Natural killer cell (primary cell): Measurements from ENCODE around the gene INO80B. TPM values are rescaled to one million over a fixed set of nuclear protein-coding genes. Genes with fewer than 3 reads are reported as not detected.
"Not testable (repeated sequence)": the region's sequence is repeated elsewhere in the genome, so short reads cannot be mapped to it uniquely, and the experiment has no call there.

ENCODE experiments used
- ATAC-seq, 3 donors: fragments of 150-1000 bp in 2 of 3; fragments of 200-7000 bp in 1 of 3; cut with Tn5 transposase; 1 replicate in 1 of 3; 2 replicates in 2 of 3; pipeline ENCODE4 v1.10.0; 2021; ENCODE audit warnings: mild to moderate bottlenecking in 2 of 3, moderate library complexity in 2 of 3
- DNase-seq, 2 donors: peaks; one replicate each; pipeline versions ENCODE4 v3.0.0 to v3.0.0-alpha.2; 2013 to 2021; ENCODE audit warnings: mixed read lengths in 1 of 2
- H3K27ac ChIP-seq: one replicate; pipeline ENCODE4 v1.5.1; 2013; ENCODE audit warnings: mild to moderate bottlenecking, low read length
- H3K27me3 ChIP-seq: one replicate; pipeline ENCODE4 v1.6.1; 2013; ENCODE audit warnings: low read length; ENCODE audit not compliant: control insufficient read depth, insufficient read depth
- H3K36me3 ChIP-seq: one replicate; pipeline ENCODE4 v1.6.1; 2013; ENCODE audit warnings: low read length; ENCODE audit not compliant: control insufficient read depth, insufficient read depth
- H3K4me1 ChIP-seq: one replicate; pipeline ENCODE4 v1.6.1; 2013; ENCODE audit warnings: low read length; ENCODE audit not compliant: control insufficient read depth, insufficient read depth
- H3K4me3 ChIP-seq: one replicate; pipeline ENCODE4 v1.5.1; 2013; ENCODE audit warnings: low read length
- H3K9me3 ChIP-seq: one replicate; pipeline ENCODE4 v1.6.1; 2013; ENCODE audit warnings: low read length; ENCODE audit not compliant: control insufficient read depth, insufficient read depth
- H3K27ac Mint-ChIP-seq, 2 donors: one replicate each; pipeline ENCODE4 v1.8.0; 2022; ENCODE audit warnings: mild to moderate bottlenecking in 2 of 2, mixed read lengths in 2 of 2, moderate library complexity in 1 of 2
- H3K27me3 Mint-ChIP-seq, 2 donors: one replicate each; pipeline ENCODE4 v1.8.0; 2022; ENCODE audit warnings: low read depth in 2 of 2, mixed read lengths in 2 of 2
- H3K36me3 Mint-ChIP-seq: one replicate; pipeline ENCODE4 v1.8.0; 2022; ENCODE audit warnings: mixed read lengths
- H3K4me1 Mint-ChIP-seq, 2 donors: one replicate each; pipeline ENCODE4 v1.8.0; 2022; ENCODE audit warnings: mixed read lengths in 2 of 2
- H3K4me3 Mint-ChIP-seq: one replicate; pipeline ENCODE4 v1.8.0; 2022; ENCODE audit warnings: mild to moderate bottlenecking, moderate library complexity, mixed read lengths
- H3K9me3 Mint-ChIP-seq, 2 donors: one replicate each; pipeline ENCODE4 v1.8.0; 2022; ENCODE audit warnings: mixed read lengths in 2 of 2
- CTCF ChIP-seq: fragments of 200-600 bp; IDR thresholded peaks from one replicate; pipeline ENCODE4 v1.8.0; 2022; ENCODE audit warnings: antibody characterized with exemption
- WGBS: methylation state at CpG from one replicate; pipeline ENCODE4 v1.1.7; 2013; ENCODE audit warnings: missing lambda C conversion rate; ENCODE audit not compliant: insufficient coverage; 5-methylcytosine and 5-hydroxymethylcytosine counted together
- intact Hi-C: fragments of 100-400 bp; cut with micrococcal nuclease; formaldehyde crosslinking; loops from one replicate; pipeline ENCODE4 v1.14.2; 2022
- total RNA-seq, 4 donors: library from RNA; stranded (reverse); fragments of 120-200 nt in 1 of 4; gene quantifications; one replicate each; pipeline versions ENCODE4 v1.2.3 to v1.2.4, GENCODE V29; 2013 to 2022

Gene INO80B
- total RNA-seq, 3 donors from 2014 or later (not counting 1 experiment from before 2014, with no cell fraction given) = 34.0 to 48.0 (median 37.7) TPM

- H3K4me3 Mint-ChIP-seq = peak overlapping the region; percentile 99
- no peaks in the 10 kb centered on the region for H3K27me3 ChIP-seq
- H3K4me1 ChIP-seq = peaks cover 29% of the 10 kb centered on the region
- peak overlapping the region; percentile 88 for H3K27ac ChIP-seq
- H3K9me3 Mint-ChIP-seq = no peaks in the 10 kb centered on the region
- DNase-seq (peak in 1 of 2 donors; percentile 72), ATAC-seq (peak; percentile 36 to 51 (median 41))
- TF ChIP-seq CTCF = no peak
- peaks cover 24 to 40% of the 10 kb centered on the region in 2 donors for H3K4me1 Mint-ChIP-seq
- peaks cover 21% of the 10 kb centered on the region for H3K36me3 ChIP-seq
- H3K9me3 ChIP-seq = no peaks in the 10 kb centered on the region
- H3K27ac Mint-ChIP-seq = peak overlapping the region; percentile 97
- intact Hi-C loops = loop anchor here (2.0 kb wide), 2 partner anchors 61 to 395 kb away; partner anchors contain the start of genes C2orf81 and WDR54
- peaks cover 8% of the 10 kb centered on the region for H3K36me3 Mint-ChIP-seq
- peak overlapping the region; percentile 81 for H3K4me3 ChIP-seq
- no peaks in the 10 kb centered on the region for H3K27me3 Mint-ChIP-seq
- 3% methylated on average over 80 of the region's 80 CpGs for WGBS
Measured at GRCh38 chr2:74481961-74482800, 27.3 kb downstream of the INO80B start.

GRCh38 chr2:74482801-74483674 lies 28.2 kb downstream of the INO80B start, which contains the start of the genes CCDC142 and TTC31:
TSS of gene CCDC142 (minus strand) at chr2:74482998. CDS start at chr2:74482837, 161 bp downstream.
TSS of gene TTC31 (plus strand) at chr2:74483081. CDS start at chr2:74483096, 15 bp downstream.
- Histone ChIP-seq H3K27me3 (no peaks in the 10 kb centered on the region), H3K4me1 (peaks cover 29% of the 10 kb centered on the region), H3K36me3 (peaks cover 20% of the 10 kb centered on the region), H3K4me3 (peak within 1 kb of the TSS; percentile 81), H3K27ac (peak within 1 kb of the TSS; percentile 88), H3K9me3 (no peaks in the 10 kb centered on the region)
- ATAC-seq = peak; percentile 91 to 98 (median 92)
- intact Hi-C loops = loop anchor here (1.0 to 2.0 kb wide), 8 partner anchors 11 to 394 kb away; partner anchors contain the start of genes C2orf81, INO80B, MRPL53 and PCGF1
- peak within 1 kb of the TSS; percentile 99 for H3K4me3 Mint-ChIP-seq
- TF ChIP-seq CTCF = peak; percentile 85
- no peaks in the 10 kb centered on the region for H3K9me3 Mint-ChIP-seq
- H3K27ac Mint-ChIP-seq = peak within 1 kb of the TSS; percentile 97
- H3K27me3 Mint-ChIP-seq = no peaks in the 10 kb centered on the region
- under 1% methylated on average over 50 of the region's 50 CpGs for WGBS
- H3K4me1 Mint-ChIP-seq = peaks cover 24 to 35% of the 10 kb centered on the region in 2 donors
- peaks cover 8% of the 10 kb centered on the region for H3K36me3 Mint-ChIP-seq
- peak; percentile 88 to 96 for DNase-seq

GRCh38 chr2:74483675-74484164 lies 28.8 kb downstream of the INO80B start:
- peaks cover 21% of the 10 kb centered on the region for H3K36me3 ChIP-seq
- not testable (repeated sequence) for H3K27me3 Mint-ChIP-seq, H3K36me3 Mint-ChIP-seq, H3K27me3 ChIP-seq, H3K9me3 ChIP-seq, ATAC-seq, DNase-seq, H3K9me3 Mint-ChIP-seq
- H3K4me3 Mint-ChIP-seq = peak overlapping the region; percentile 99
- peak overlapping the region; percentile 88 for H3K27ac ChIP-seq
- H3K4me3 ChIP-seq = peak overlapping the region; percentile 81
- WGBS = 89% methylated on average over 19 of the region's 19 CpGs
- peaks cover 24 to 35% of the 10 kb centered on the region in 2 donors for H3K4me1 Mint-ChIP-seq
- H3K4me1 ChIP-seq = peaks cover 29% of the 10 kb centered on the region
- peak overlapping the region; percentile 97 for H3K27ac Mint-ChIP-seq
- intact Hi-C loops = loop anchor here (1.0 to 2.0 kb wide), 8 partner anchors 11 to 393 kb away; partner anchors contain the start of genes C2orf81, INO80B, MRPL53 and PCGF1
